Measurements from ENCODE around the gene C5orf15.
A peak's percentile ranks its signal among the peaks of the same experiment; 100 is the strongest.

Gene C5orf15

GRCh38 chr5:133993185-133993936 is 24.9 kb upstream of the C5orf15 start:
- DNase-seq: no peak

GRCh38 chr5:133992429-133993155 is 24.2 kb upstream of the C5orf15 start:
- DNase-seq: no peak

GRCh38 chr5:133991171-133991910 is 22.9 kb upstream of the C5orf15 start:
- DNase-seq: no peak

- DNase-seq: no peak
Measured at GRCh38 chr5:133990396-133990795, 22.0 kb upstream of the C5orf15 start.

GRCh38 chr5:133985540-133986180 is 17.2 kb upstream of the C5orf15 start:
- DNase-seq: peak; percentile 13

GRCh38 chr5:133983674-133984073 is 15.2 kb upstream of the C5orf15 start:
- no peak for DNase-seq

- DNase-seq: no peak
Measured at GRCh38 chr5:133981714-133982113, 13.3 kb upstream of the C5orf15 start.

GRCh38 chr5:133980652-133981051 is 12.2 kb upstream of the C5orf15 start:
- no peak for DNase-seq

- no peak for DNase-seq
Measured at GRCh38 chr5:133978943-133979342, 10.5 kb upstream of the C5orf15 start.

- no peak for DNase-seq
Measured at GRCh38 chr5:133977858-133978257, 9.4 kb upstream of the C5orf15 start.

- no peak for DNase-seq
Measured at GRCh38 chr5:133977161-133977787, 8.8 kb upstream of the C5orf15 start.

- peak; percentile 43 for DNase-seq
Measured at GRCh38 chr5:133975546-133975945, 7.1 kb upstream of the C5orf15 start.

GRCh38 chr5:133974142-133974541 is 5.7 kb upstream of the C5orf15 start:
- DNase-seq: no peak

GRCh38 chr5:133970325-133970909 is 2.0 kb upstream of the C5orf15 start:
- DNase-seq: no peak

GRCh38 chr5:133969654-133970324 is 1.4 kb upstream of the C5orf15 start:
- DNase-seq: no peak

GRCh38 chr5:133967698-133968203 is 674 bp downstream of the C5orf15 start:
- DNase-seq: no peak

- DNase-seq: no peak
Measured at GRCh38 chr5:133967124-133967523, 1.3 kb downstream of the C5orf15 start.

- no peak for DNase-seq
Measured at GRCh38 chr5:133966090-133966489, 2.3 kb downstream of the C5orf15 start.

GRCh38 chr5:133963493-133964128 is 4.8 kb downstream of the C5orf15 start:
- DNase-seq: no peak

GRCh38 chr5:133962801-133963476 is 5.5 kb downstream of the C5orf15 start:
- DNase-seq: no peak

Measured in stimulated activated CD8-positive, alpha-beta memory T cell treated with anti-CD3 and anti-CD28 coated beads, Interleukin-4, amount 100 ng/mL, for 48 hours (primary cell).